Stomach (tissue), 9 donors: ENCODE data around the gene ADAMTSL3. TPM values are rescaled to one million over a fixed set of nuclear protein-coding genes. Genes with fewer than 3 reads are reported as not detected.

Experiments
- DNase-seq, 2 donors: peaks; one replicate each; pipeline versions ENCODE4 v3.0.0 to v3.0.0-alpha.2; 2013 to 2019
- H3K27ac ChIP-seq, 5 donors: fragments of 200-600 bp in 4 of 5; sonication (generic) in 4 of 5; one replicate each; pipeline ENCODE4 v1.5.1; 2013 to 2019; ENCODE audit warnings: mild to moderate bottlenecking in 1 of 5, moderate library complexity in 1 of 5
- H3K27me3 ChIP-seq, 3 donors: fragments of 200-600 bp; sonication (generic); one replicate each; pipeline ENCODE4 v1.5.1; 2017 to 2019; ENCODE audit warnings: mixed run types in 1 of 3
- H3K36me3 ChIP-seq, 4 donors: fragments of 200-600 bp; sonication (generic); 1 replicate in 3 of 4; 2 replicates in 1 of 4; pipeline ENCODE4 v1.5.1; 2016 to 2019
- H3K4me1 ChIP-seq, 4 donors: fragments of 200-600 bp; sonication (generic); one replicate each; pipeline ENCODE4 v1.5.1; 2016 to 2019
- H3K4me3 ChIP-seq, 4 donors: fragments of 200-600 bp; sonication (generic) in 3 of 4; one replicate each; pipeline ENCODE4 v1.5.1; 2016 to 2019; ENCODE audit warnings: mild to moderate bottlenecking in 1 of 4
- H3K9me3 ChIP-seq, 4 donors: fragments of 200-600 bp; sonication (generic); one replicate each; pipeline ENCODE4 v1.5.1; 2016 to 2019
- CTCF ChIP-seq, 7 experiments: fragments of 450-650 bp in 4 of 7; fragments of 200-600 bp in 3 of 7; sonication (generic) in 3 of 7; IDR thresholded peaks; one replicate each; pipeline ENCODE4 v1.5.1; 2016 to 2019; ENCODE audit warnings: antibody characterized with exemption in 7 of 7, control low read depth in 2 of 7, mild to moderate bottlenecking in 1 of 7
- EP300 ChIP-seq: sonication (generic); formaldehyde crosslinking; IDR thresholded peaks from one replicate; pipeline ENCODE4 v1.6.1; 2017; ENCODE audit warnings: antibody characterized with exemption
- POLR2A ChIP-seq, 4 donors: fragments of 450-650 bp; IDR thresholded peaks; one replicate each; pipeline ENCODE4 v1.6.1; 2016; ENCODE audit warnings: antibody characterized with exemption in 4 of 4, control low read depth in 2 of 4, mild to moderate bottlenecking in 1 of 4, moderate library complexity in 1 of 4
- POLR2AphosphoS5 ChIP-seq, 3 donors: sonication (generic); formaldehyde crosslinking; IDR thresholded peaks; one replicate each; pipeline ENCODE4 v1.6.1; 2016; ENCODE audit warnings: antibody characterized with exemption in 3 of 3
- WGBS, 5 donors: extraction: QIAGEN DNeasy Blood & Tissue Kit in 3 of 5; methylation state at CpG; one replicate each; pipeline versions ENCODE4 v1.1.5 to v1.1.7; 2013 to 2018; 5-methylcytosine and 5-hydroxymethylcytosine counted together
- intact Hi-C: fragments of 100-400 bp; cut with DNase I; formaldehyde crosslinking; loops from one replicate; pipeline ENCODE4 v1.15.1; 2023; ENCODE audit warnings: low total_unique reads
- polyA plus RNA-seq, 3 donors: library from polyadenylated mRNA; stranded (reverse); fragments of 200-250 nt; gene quantifications; one replicate each; pipeline ENCODE4 v1.2.3, GENCODE V29; 2013
- total RNA-seq, 5 donors: library from RNA; depleted of rRNA; stranded (reverse); fragments of >200 nt; gene quantifications; one replicate each; pipeline versions ENCODE4 v1.1.0 to v1.2.3, GENCODE V29; 2014 to 2016
- donor health status: healthy with polysubstance abuse.
- donor health status: Bipolar disorder and iron deficiency.
- donor health status: healthy.

The ADAMTSL3 gene
- total and polyA plus RNA-seq, 8 donors: 1.1 to 54.9 (median 6.0) TPM

GRCh38 chr15:83653288-83653638 lies 660 bp upstream of the ADAMTSL3 start:
- WGBS, 5 donors: 17 to 40% (median 27%) methylated on average over 9 to 18 of the region's 18 CpGs
- Histone ChIP-seq H3K27me3 (peaks cover 0 to 30% (median 13%) of the 10 kb centered on the region in 3 donors), H3K4me1 (peaks cover 11 to 54% (median 44%) of the 10 kb centered on the region in 4 donors), H3K27ac (peak overlapping the region; percentile 36 to 86 (median 70)), H3K36me3 (no peaks in the 10 kb centered on the region), H3K9me3 (no peaks in the 10 kb centered on the region), H3K4me3 (peak overlapping the region; percentile 57 to 67 (median 62))
- intact Hi-C loops: no loop called here
- DNase-seq: no peak
- TF ChIP-seq POLR2A (IDR thresholded peaks at IDR 0.05): no peak
- no peak for TF ChIP-seq EP300
- TF ChIP-seq POLR2AphosphoS5 (IDR thresholded peaks at IDR 0.05): no peak
- TF ChIP-seq CTCF (IDR thresholded peaks at IDR 0.05): no peak

- Histone ChIP-seq H3K27me3 (peaks cover 0 to 30% (median 13%) of the 10 kb centered on the region in 3 donors), H3K4me1 (peaks cover 11 to 62% (median 50%) of the 10 kb centered on the region in 4 donors), H3K36me3 (no peaks in the 10 kb centered on the region), H3K4me3 (peak overlapping the region; percentile 57 to 67 (median 62)), H3K27ac (peak overlapping the region; percentile 18 to 86 (median 79)), H3K9me3 (no peaks in the 10 kb centered on the region)
- TF ChIP-seq EP300 (no peak), CTCF (IDR thresholded peaks at IDR 0.05) (no peak), POLR2AphosphoS5 (IDR thresholded peaks at IDR 0.05) (no peak), POLR2A (IDR thresholded peaks at IDR 0.05) (no peak)
- DNase-seq: peak; percentile 28 to 66
- intact Hi-C loops: no loop called here
- WGBS, 5 donors: 10 to 17% (median 12%) methylated on average over 42 to 67 of the region's 67 CpGs
These were observed 685 bp downstream of the ADAMTSL3 start for GRCh38 chr15:83654379-83655236.

GRCh38 chr15:83655237-83655616 lies 1.3 kb downstream of the ADAMTSL3 start:
- no peaks in the 10 kb centered on the region for H3K9me3 ChIP-seq
- H3K4me1 ChIP-seq: peaks cover 11 to 62% (median 50%) of the 10 kb centered on the region in 4 donors
- 63 to 85% (median 83%) methylated on average over 3 to 8 of the region's 8 CpGs for WGBS, 5 donors
- peak overlapping the region in 3 of 5 donors; percentile 79 to 86 (median 83) for H3K27ac ChIP-seq
- peaks cover 0 to 30% (median 13%) of the 10 kb centered on the region in 3 donors for H3K27me3 ChIP-seq
- intact Hi-C loops: no loop called here
- no peaks in the 10 kb centered on the region for H3K36me3 ChIP-seq
- DNase-seq: no peak
- TF ChIP-seq POLR2A (IDR thresholded peaks at IDR 0.05) (no peak), EP300 (no peak), POLR2AphosphoS5 (IDR thresholded peaks at IDR 0.05) (no peak), CTCF (IDR thresholded peaks at IDR 0.05) (no peak)
- peak overlapping the region; percentile 57 to 67 (median 62) for H3K4me3 ChIP-seq

- H3K36me3 ChIP-seq: no peaks in the 10 kb centered on the region
- WGBS, 5 donors: 73 to 86% (median 84%) methylated on average over 5 of the region's 5 CpGs
- no peaks in the 10 kb centered on the region for H3K9me3 ChIP-seq
- peaks cover 11 to 62% (median 50%) of the 10 kb centered on the region in 4 donors for H3K4me1 ChIP-seq
- intact Hi-C loops: no loop called here
- peak overlapping the region in 1 of 5 donors; percentile 83 for H3K27ac ChIP-seq
- no peak for TF ChIP-seq CTCF (IDR thresholded peaks at IDR 0.05)
- no peak for TF ChIP-seq POLR2AphosphoS5 (IDR thresholded peaks at IDR 0.05)
- no peak for TF ChIP-seq EP300
- TF ChIP-seq POLR2A (IDR thresholded peaks at IDR 0.05): no peak
- DNase-seq: no peak
- H3K27me3 ChIP-seq: peaks cover 0 to 30% (median 13%) of the 10 kb centered on the region in 3 donors
- H3K4me3 ChIP-seq: no peak overlapping the region
These were observed 2.3 kb downstream of the ADAMTSL3 start for GRCh38 chr15:83656192-83656591.
